SK-N-SH (cell line): Measurements from ENCODE around the gene ELANE. TPM values are rescaled to one million over a fixed set of nuclear protein-coding genes. Genes with fewer than 3 reads are reported as not detected.

Experiments used
- CTCF ChIA-PET: fragments of 300-600, 350-600 bp; formaldehyde crosslinking; extraction: SDS; loops from one replicate; lab custom pipeline; 2021; lab: Yijun Ruan, JAX
- POLR2A ChIA-PET: fragments of 350-600 bp; sonication (Branson Sonifier 250); formaldehyde crosslinking; extraction: SDS; loops from one replicate; lab custom pipeline; 2020; ENCODE audit warnings: antibody characterized with exemption, inconsistent platforms; lab: Yijun Ruan, JAX
- DNase-seq: peaks from one replicate; pipeline ENCODE4 v3.0.0; 2012
- H2AFZ ChIP-seq: fragments of 200-600 bp; sonication (generic); 2 replicates; pipeline ENCODE4 v1.8.1; 2016; ENCODE audit warnings: antibody characterized with exemption, mild to moderate bottlenecking, low read depth
- H3F3A ChIP-seq: fragments of 200-600 bp; sonication (generic); replicated peaks from 2 replicates; pipeline ENCODE3; 2016; ENCODE audit warnings: antibody characterized with exemption, mild to moderate bottlenecking; ENCODE audit not compliant: insufficient read depth
- H3K27ac ChIP-seq, 2 experiments: fragments of 200-500 bp in 1 of 2; fragments of 200-600 bp in 1 of 2; sonication (Bioruptor generic) in 1 of 2; sonication (generic), shearing (Covaris generic) in 1 of 2; 2 replicates each; pipeline versions ENCODE4 v1.5.1 to v1.6.1; 2014 to 2016; ENCODE audit warnings: low read depth in 2 of 2, inconsistent platforms in 1 of 2, low read length in 1 of 2, mild to moderate bottlenecking in 1 of 2, mixed read lengths in 1 of 2
- H3K27me3 ChIP-seq: fragments of 200-600 bp; sonication (generic), shearing (Covaris generic); 2 replicates; pipeline ENCODE4 v1.6.1; 2016; ENCODE audit warnings: mixed run types; ENCODE audit not compliant: insufficient read depth
- H3K36me3 ChIP-seq, 2 experiments: fragments of 200-500 bp in 1 of 2; fragments of 200-600 bp in 1 of 2; sonication (Bioruptor generic) in 1 of 2; sonication (generic) in 1 of 2; replicated peaks in 1 of 2; 2 replicates each; pipeline versions ENCODE3 to v1.5.1; 2014 to 2016; ENCODE audit warnings: low read length in 1 of 2, mild to moderate bottlenecking in 1 of 2; ENCODE audit not compliant: insufficient read depth in 2 of 2, control insufficient read depth in 1 of 2
- H3K4me1 ChIP-seq, 2 experiments: fragments of 200-500 bp in 1 of 2; fragments of 200-600 bp in 1 of 2; sonication (Bioruptor generic) in 1 of 2; sonication (generic), shearing (Covaris generic) in 1 of 2; 2 replicates each; pipeline versions ENCODE4 v1.5.1 to v1.6.1; 2014 to 2016; ENCODE audit warnings: low read depth in 1 of 2, low read length in 1 of 2, mixed run types in 1 of 2; ENCODE audit not compliant: insufficient read depth in 2 of 2, control insufficient read depth in 1 of 2
- H3K4me2 ChIP-seq: fragments of 200-600 bp; sonication (generic), shearing (Covaris generic); 2 replicates; pipeline ENCODE4 v1.6.1; 2017; ENCODE audit warnings: mixed run types
- H3K4me3 ChIP-seq, 2 experiments: fragments of 200-500 bp in 1 of 2; fragments of 200-600 bp in 1 of 2; sonication (Bioruptor generic) in 1 of 2; sonication (generic), shearing (Covaris generic) in 1 of 2; 2 replicates each; pipeline versions ENCODE4 v1.5.1 to v1.8.1; 2014 to 2016; ENCODE audit warnings: low read depth in 2 of 2, inconsistent platforms in 1 of 2, low read length in 1 of 2, mild to moderate bottlenecking in 1 of 2, mixed read lengths in 1 of 2, moderate library complexity in 1 of 2
- H3K79me2 ChIP-seq: fragments of 200-600 bp; sonication (generic); 2 replicates; pipeline ENCODE4 v1.8.1; 2017; ENCODE audit warnings: mild to moderate bottlenecking; ENCODE audit not compliant: insufficient read depth
- H3K9ac ChIP-seq: fragments of 200-600 bp; sonication (generic); 2 replicates; pipeline ENCODE4 v1.6.1; 2017; ENCODE audit warnings: mixed run types
- H3K9me2 ChIP-seq: fragments of 200-600 bp; sonication (generic); 2 replicates; pipeline ENCODE4 v1.6.1; 2017; ENCODE audit warnings: mixed run types
- H3K9me3 ChIP-seq: fragments of 200-600 bp; sonication (generic); 2 replicates; pipeline ENCODE4 v1.6.1; 2017; ENCODE audit warnings: mixed run types, mild to moderate bottlenecking, moderate library complexity
- H4K20me1 ChIP-seq: fragments of 200-600 bp; sonication (generic); 2 replicates; pipeline ENCODE4 v1.6.1; 2017; ENCODE audit warnings: mild to moderate bottlenecking, mixed run types; ENCODE audit not compliant: insufficient read depth
- CHD2 ChIP-seq: fragments of 150-350 bp; IDR thresholded peaks from 2 replicates; pipeline ENCODE4 v1.6.1; 2018; ENCODE audit warnings: low read length; ENCODE audit not compliant: partially characterized antibody
- CTCF ChIP-seq: fragments of 200-600 bp; sonication (generic); IDR thresholded peaks from 2 replicates; pipeline ENCODE4 v1.6.1; 2017; ENCODE audit warnings: antibody characterized with exemption, mild to moderate bottlenecking, moderate library complexity
- FOSL2 ChIP-seq: IDR thresholded peaks from 2 replicates; pipeline ENCODE4 v1.4.0; 2012; ENCODE audit warnings: low read depth, mild to moderate bottlenecking, moderate library complexity, borderline replicate concordance
- GABPA ChIP-seq: IDR thresholded peaks from 2 replicates; pipeline ENCODE4 v1.4.0; 2012; ENCODE audit warnings: low read depth, mild to moderate bottlenecking
- GATA2 ChIP-seq: sonication (generic); formaldehyde crosslinking; IDR thresholded peaks from 2 replicates; pipeline ENCODE4 v1.5.0; 2020; ENCODE audit warnings: mild to moderate bottlenecking, missing genetic modification reagents
- IRF3 ChIP-seq: fragments of 150-350 bp; IDR thresholded peaks from 2 replicates; pipeline ENCODE4 v1.6.1; 2016; ENCODE audit warnings: mild to moderate bottlenecking, low read depth, low read length
- JUND ChIP-seq: IDR thresholded peaks from 2 replicates; pipeline ENCODE4 v1.4.0; 2012
- MEF2A ChIP-seq: IDR thresholded peaks from 2 replicates; pipeline ENCODE4 v1.4.0; 2012; ENCODE audit warnings: low read depth, borderline replicate concordance
- MXI1 ChIP-seq: IDR thresholded peaks from 2 replicates; pipeline ENCODE4 v1.6.1; 2012; ENCODE audit warnings: mild to moderate bottlenecking, low read depth, low read length, improper control_type of control experiment
- NFIC ChIP-seq: IDR thresholded peaks from 2 replicates; pipeline ENCODE4 v1.4.0; 2012; ENCODE audit warnings: borderline replicate concordance
- POLR2AphosphoS5 ChIP-seq: IDR thresholded peaks from 2 replicates; pipeline ENCODE4 v1.6.1; 2012; ENCODE audit warnings: low read depth, low read length
- RFX5 ChIP-seq: IDR thresholded peaks from 2 replicates; pipeline ENCODE4 v1.6.1; 2012; ENCODE audit warnings: mild to moderate bottlenecking, improper control_type of control experiment, low read length
- TAF1 ChIP-seq: IDR thresholded peaks from 2 replicates; pipeline ENCODE4 v1.6.1; 2012; ENCODE audit warnings: low read depth, mild to moderate bottlenecking, low read length, moderate library complexity, borderline replicate concordance
- USF1 ChIP-seq: IDR thresholded peaks from 2 replicates; pipeline ENCODE4 v1.4.0; 2012; ENCODE audit warnings: low read depth, borderline replicate concordance
- WGBS: methylation state at CpG from one replicate; pipeline ENCODE4 v1.1.6; 2017; ENCODE audit warnings: low lambda C conversion rate; 5-methylcytosine and 5-hydroxymethylcytosine counted together
- polyA plus RNA-seq, 3 experiments: library from polyadenylated mRNA; depleted of rRNA; stranded (reverse); fragments of >200 nt; gene quantifications; 2 replicates each; pipeline ENCODE4 v1.2.3, GENCODE V29; 2012
- TF ChIP-seq, protein P1 (sequence below): fragments of 150-350 bp; IDR thresholded peaks from 2 replicates; pipeline ENCODE4 v1.6.1; 2017; ENCODE audit warnings: antibody characterized with exemption, low read length, low read depth, borderline replicate concordance
- TF ChIP-seq, protein P2 (sequence below): IDR thresholded peaks from 2 replicates; pipeline ENCODE4 v1.4.0; 2012; ENCODE audit warnings: low read depth, borderline replicate concordance

The ELANE gene
- polyA plus RNA-seq, 1 of the 3 experiments (the other 2 are of a cell fraction), result not detected

DNA sequence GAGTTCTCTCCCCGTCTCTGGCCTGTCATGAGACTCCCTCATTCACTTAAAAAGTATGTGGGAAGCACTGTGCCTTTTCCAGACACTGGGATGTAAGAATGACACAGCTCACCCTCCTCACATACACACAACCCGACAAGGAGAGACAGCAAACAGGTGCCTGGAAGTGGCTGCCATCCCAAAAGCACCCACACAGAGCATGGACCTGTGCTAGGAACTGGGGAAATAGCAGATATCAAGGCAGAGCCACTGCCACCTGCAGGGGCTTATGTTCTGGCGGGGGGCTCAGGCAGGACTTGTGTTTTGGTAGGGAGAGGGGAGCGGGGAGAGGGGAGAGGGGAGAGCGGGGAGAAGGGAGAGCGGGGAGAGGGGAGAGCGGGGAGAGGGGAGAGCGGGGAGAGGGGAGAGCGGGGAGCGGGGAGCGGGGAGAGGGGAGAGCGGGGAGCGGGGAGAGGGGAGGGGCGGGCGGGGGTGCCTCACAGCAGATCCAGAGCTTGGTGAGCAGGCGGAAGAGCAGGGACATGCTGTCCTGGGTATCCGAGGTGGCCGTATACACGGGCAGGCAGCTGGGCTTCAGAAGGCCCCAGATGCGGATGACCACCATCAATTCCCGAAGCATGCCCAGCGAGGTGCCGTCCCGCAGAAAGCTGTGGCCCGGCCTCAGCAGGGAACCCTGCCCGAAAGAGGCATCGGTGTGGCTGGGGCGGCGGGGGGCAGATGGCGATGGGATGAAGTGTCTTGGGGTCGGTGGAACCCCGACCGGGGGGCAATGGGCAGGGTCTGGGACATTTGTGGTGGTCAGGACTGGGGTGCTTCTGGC, 19.6 kb downstream of the ELANE start:
- POLR2A ChIA-PET, result interaction anchor here (0.7 kb wide), 1 partner anchor 7 kb away, joined by 3 read pairs; no protein-coding TSS in a partner anchor
- Histone ChIP-seq H3K27ac (peak overlapping the region in 1 of 2 experiments; percentile 76; a peak in 2 of 4 replicates), H4K20me1 (no peaks in the 10 kb centered on the region), H3K79me2 (no peaks in the 10 kb centered on the region), H3K9me2 (no peaks in the 10 kb centered on the region), H3K36me3 (peaks cover 3 to 46% of the 10 kb centered on the region in 2 experiments), H3K4me3 (no peak overlapping the region), H3K4me2 (no peak overlapping the region), H3F3A (peaks cover 22% of the 10 kb centered on the region), H3K9me3 (no peaks in the 10 kb centered on the region), H3K9ac (no peak overlapping the region), H2AFZ (no peak overlapping the region), H3K27me3 (no peaks in the 10 kb centered on the region), H3K4me1 (peaks cover 4 to 16% of the 10 kb centered on the region in 2 experiments; a peak in 2 of 4 replicates)
- TF ChIP-seq GABPA (no peak), RFX5 (no peak), CTCF (no peak), MXI1 (no peak), TAF1 (no peak), JUND (no peak), USF1 (no peak), CHD2 (no peak), IRF3 (no peak), NFIC (no peak), MEF2A (no peak), GATA2 (CRISPR knock-in tag) (no peak), POLR2AphosphoS5 (no peak), FOSL2 (no peak)
- TF ChIP-seq, protein P1, sequence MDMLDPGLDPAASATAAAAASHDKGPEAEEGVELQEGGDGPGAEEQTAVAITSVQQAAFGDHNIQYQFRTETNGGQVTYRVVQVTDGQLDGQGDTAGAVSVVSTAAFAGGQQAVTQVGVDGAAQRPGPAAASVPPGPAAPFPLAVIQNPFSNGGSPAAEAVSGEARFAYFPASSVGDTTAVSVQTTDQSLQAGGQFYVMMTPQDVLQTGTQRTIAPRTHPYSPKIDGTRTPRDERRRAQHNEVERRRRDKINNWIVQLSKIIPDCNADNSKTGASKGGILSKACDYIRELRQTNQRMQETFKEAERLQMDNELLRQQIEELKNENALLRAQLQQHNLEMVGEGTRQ, result no peak
- TF ChIP-seq, protein P2, sequence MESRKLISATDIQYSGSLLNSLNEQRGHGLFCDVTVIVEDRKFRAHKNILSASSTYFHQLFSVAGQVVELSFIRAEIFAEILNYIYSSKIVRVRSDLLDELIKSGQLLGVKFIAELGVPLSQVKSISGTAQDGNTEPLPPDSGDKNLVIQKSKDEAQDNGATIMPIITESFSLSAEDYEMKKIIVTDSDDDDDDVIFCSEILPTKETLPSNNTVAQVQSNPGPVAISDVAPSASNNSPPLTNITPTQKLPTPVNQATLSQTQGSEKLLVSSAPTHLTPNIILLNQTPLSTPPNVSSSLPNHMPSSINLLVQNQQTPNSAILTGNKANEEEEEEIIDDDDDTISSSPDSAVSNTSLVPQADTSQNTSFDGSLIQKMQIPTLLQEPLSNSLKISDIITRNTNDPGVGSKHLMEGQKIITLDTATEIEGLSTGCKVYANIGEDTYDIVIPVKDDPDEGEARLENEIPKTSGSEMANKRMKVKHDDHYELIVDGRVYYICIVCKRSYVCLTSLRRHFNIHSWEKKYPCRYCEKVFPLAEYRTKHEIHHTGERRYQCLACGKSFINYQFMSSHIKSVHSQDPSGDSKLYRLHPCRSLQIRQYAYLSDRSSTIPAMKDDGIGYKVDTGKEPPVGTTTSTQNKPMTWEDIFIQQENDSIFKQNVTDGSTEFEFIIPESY, result no peak
- DNase-seq, result peak; percentile 75
- WGBS, result 78% methylated on average over 29 of the region's 33 CpGs
- CTCF ChIA-PET, result interaction anchor here (0.9 to 1.3 kb wide), 4 partner anchors 15 to 111 kb away, joined by 3 to 5 read pairs (median 3); no protein-coding TSS in a partner anchor
